Parathyroid adenoma (tissue), 2 donors: ENCODE data around the gene TMEM121B.

ENCODE experiments used
- H2AFZ ChIP-seq: fragments of 300-600 bp; sonication (generic); one replicate; pipeline ENCODE4 v1.7.0; 2017; ENCODE audit warnings: antibody characterized with exemption, mild to moderate bottlenecking
- H3K27ac ChIP-seq: fragments of 300-600 bp; sonication (generic); one replicate; pipeline ENCODE4 v1.7.0; 2017
- H3K27me3 ChIP-seq: fragments of 300-600 bp; sonication (generic); one replicate; pipeline ENCODE4 v1.7.0; 2017; ENCODE audit warnings: low read length; ENCODE audit not compliant: control insufficient read depth, insufficient read depth
- H3K36me3 ChIP-seq: fragments of 300-600 bp; sonication (generic); one replicate; pipeline ENCODE4 v1.7.0; 2017; ENCODE audit warnings: low read length; ENCODE audit not compliant: control insufficient read depth, insufficient read depth
- H3K4me1 ChIP-seq: fragments of 300-600 bp; sonication (generic); one replicate; pipeline ENCODE4 v1.7.0; 2017; ENCODE audit warnings: control low read depth
- H3K4me2 ChIP-seq: fragments of 300-600 bp; sonication (generic); one replicate; pipeline ENCODE4 v1.7.0; 2017; ENCODE audit warnings: low read length
- H3K4me3 ChIP-seq: fragments of 300-600 bp; sonication (generic); one replicate; pipeline ENCODE4 v1.7.0; 2017; ENCODE audit warnings: low read depth, low read length
- H3K79me2 ChIP-seq: fragments of 300-600 bp; sonication (generic); one replicate; pipeline ENCODE4 v1.7.0; 2017; ENCODE audit warnings: control low read depth
- H3K9ac ChIP-seq: fragments of 300-600 bp; sonication (generic); one replicate; pipeline ENCODE4 v1.7.0; 2017; ENCODE audit warnings: mild to moderate bottlenecking
- H3K9me3 ChIP-seq: fragments of 300-600 bp; sonication (generic); one replicate; pipeline ENCODE4 v1.7.0; 2017; ENCODE audit warnings: low read length; ENCODE audit not compliant: control insufficient read depth
- CTCF ChIP-seq: fragments of 300-600 bp; sonication (generic); IDR thresholded peaks from one replicate; pipeline ENCODE4 v1.7.0; 2017; ENCODE audit warnings: antibody characterized with exemption, mild to moderate bottlenecking
- donor health status: primary hyperparathyroidism.

Gene TMEM121B

GRCh38 chr22:17103351-17103750, 17.8 kb downstream of the TMEM121B start:
- no peak overlapping the region for H3K4me3 ChIP-seq
- H3K36me3 ChIP-seq, result no peaks in the 10 kb centered on the region
- no peak overlapping the region for H3K9ac ChIP-seq
- H3K27ac ChIP-seq, result no peak overlapping the region
- H3K4me2 ChIP-seq, result no peak overlapping the region
- H3K27me3 ChIP-seq, result no peaks in the 10 kb centered on the region
- no peaks in the 10 kb centered on the region for H3K9me3 ChIP-seq
- H2AFZ ChIP-seq, result no peak overlapping the region
- H3K4me1 ChIP-seq, result no peaks in the 10 kb centered on the region
- no peaks in the 10 kb centered on the region for H3K79me2 ChIP-seq
- no peak for TF ChIP-seq CTCF

GRCh38 chr22:17102297-17102667, 18.9 kb downstream of the TMEM121B start:
- H3K9ac ChIP-seq, result no peak overlapping the region
- no peak overlapping the region for H3K4me3 ChIP-seq
- TF ChIP-seq CTCF, result no peak
- H3K4me1 ChIP-seq, result no peaks in the 10 kb centered on the region
- no peak overlapping the region for H3K4me2 ChIP-seq
- H3K27ac ChIP-seq, result no peak overlapping the region
- H2AFZ ChIP-seq, result no peak overlapping the region
- H3K9me3 ChIP-seq, result no peaks in the 10 kb centered on the region
- no peaks in the 10 kb centered on the region for H3K79me2 ChIP-seq
- H3K27me3 ChIP-seq, result no peaks in the 10 kb centered on the region
- no peaks in the 10 kb centered on the region for H3K36me3 ChIP-seq

GRCh38 chr22:17101475-17102296, 19.5 kb downstream of the TMEM121B start:
- Histone ChIP-seq H3K9ac (no peak overlapping the region), H3K27me3 (no peaks in the 10 kb centered on the region), H3K79me2 (no peaks in the 10 kb centered on the region), H3K9me3 (no peaks in the 10 kb centered on the region), H3K27ac (no peak overlapping the region), H3K36me3 (no peaks in the 10 kb centered on the region), H3K4me2 (no peak overlapping the region), H2AFZ (no peak overlapping the region), H3K4me3 (no peak overlapping the region), H3K4me1 (no peaks in the 10 kb centered on the region)
- no peak for TF ChIP-seq CTCF

GRCh38 chr22:17100621-17101020, 20.5 kb downstream of the TMEM121B start:
- no peak overlapping the region for H3K9ac ChIP-seq
- H3K4me2 ChIP-seq, result no peak overlapping the region
- H3K4me3 ChIP-seq, result no peak overlapping the region
- no peak overlapping the region for H2AFZ ChIP-seq
- H3K36me3 ChIP-seq, result no peaks in the 10 kb centered on the region
- H3K4me1 ChIP-seq, result no peaks in the 10 kb centered on the region
- H3K27me3 ChIP-seq, result no peaks in the 10 kb centered on the region
- no peak overlapping the region for H3K27ac ChIP-seq
- H3K9me3 ChIP-seq, result no peaks in the 10 kb centered on the region
- TF ChIP-seq CTCF, result no peak
- H3K79me2 ChIP-seq, result no peaks in the 10 kb centered on the region

GRCh38 chr22:17098379-17098819, 22.8 kb downstream of the TMEM121B start:
- Histone ChIP-seq H3K9me3 (no peaks in the 10 kb centered on the region), H3K4me2 (no peak overlapping the region), H3K4me1 (no peaks in the 10 kb centered on the region), H3K27ac (no peak overlapping the region), H2AFZ (no peak overlapping the region), H3K36me3 (no peaks in the 10 kb centered on the region), H3K4me3 (no peak overlapping the region), H3K9ac (no peak overlapping the region), H3K79me2 (no peaks in the 10 kb centered on the region), H3K27me3 (no peaks in the 10 kb centered on the region)
- no peak for TF ChIP-seq CTCF
